Cardiac muscle cell (in vitro differentiated cells and primary cell): Measurements from ENCODE around the gene CFAP74. TPM values are rescaled to one million over a fixed set of nuclear protein-coding genes. Genes with fewer than 3 reads are reported as not detected.
A peak's percentile ranks its signal among the peaks of the same experiment; 100 is the strongest.

ENCODE experiments used
- DNase-seq, 2 donors: peaks; one replicate each; pipeline versions ENCODE4 v3.0.0 to v3.0.0-alpha.2; 2010 to 2017; ENCODE audit warnings: low read depth in 1 of 2, low spot score in 1 of 2
- H3K27ac ChIP-seq: fragments of 200-600 bp; sonication (generic); 2 replicates; pipeline ENCODE4 v1.5.1; 2016
- H3K27me3 ChIP-seq: fragments of 200-600 bp; sonication (generic); 2 replicates; pipeline ENCODE4 v1.6.0; 2016; ENCODE audit warnings: control low read depth
- H3K36me3 ChIP-seq: fragments of 200-600 bp; sonication (generic); 2 replicates; pipeline ENCODE4 v1.5.1; 2016; ENCODE audit warnings: control low read depth
- H3K4me1 ChIP-seq: fragments of 200-600 bp; sonication (generic); 2 replicates; pipeline ENCODE4 v1.8.1; 2017; ENCODE audit warnings: low read depth, mild to moderate bottlenecking, mixed run types
- H3K4me3 ChIP-seq: fragments of 200-600 bp; sonication (generic); 2 replicates; pipeline ENCODE4 v1.5.1; 2016; ENCODE audit warnings: mild to moderate bottlenecking
- H3K9me3 ChIP-seq: fragments of 200-600 bp; sonication (generic); 2 replicates; pipeline ENCODE4 v1.5.1; 2017; ENCODE audit warnings: low read depth, mild to moderate bottlenecking, control low read depth
- polyA plus RNA-seq: library from polyadenylated mRNA; unstranded; fragments of >200 nt; fragmentation: Nextera tagmentation; extraction: Ambion mirVana; gene quantifications from 2 replicates; pipeline ENCODE4 v1.2.1, GENCODE V29; 2016
- total RNA-seq: library from RNA; depleted of rRNA; stranded (reverse); fragments of >200 nt; gene quantifications from 2 replicates; pipeline ENCODE4 v1.2.3, GENCODE V29; 2016
- TF ChIP-seq, protein P1 (sequence below): IDR thresholded peaks from 2 replicates; pipeline ENCODE4 v1.5.1; 2012; ENCODE audit warnings: low read depth, mild to moderate bottlenecking, low read length

CFAP74 gene
- total and polyA plus RNA-seq, 2 experiments from 2014 or later: 0.63 to 1.7 TPM

DNA sequence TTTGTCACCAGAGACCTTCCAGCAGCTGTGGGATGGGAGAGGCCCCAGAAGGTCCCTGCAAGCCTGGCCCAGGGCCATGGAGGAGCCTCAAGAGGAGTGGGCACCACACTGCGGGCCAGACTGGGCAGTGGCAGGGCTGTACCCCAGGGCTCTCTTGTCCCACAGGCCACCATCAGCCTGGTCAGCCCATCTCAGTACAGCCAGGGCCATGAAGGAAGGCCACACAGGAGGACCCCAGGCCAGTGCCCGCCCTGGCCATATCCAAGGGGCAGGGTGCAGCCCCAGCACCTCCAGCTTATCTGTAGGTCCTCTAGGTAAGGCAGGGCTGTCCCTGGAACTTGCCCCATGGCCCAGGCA, 109.6 kb downstream of the CFAP74 start:
- Histone ChIP-seq H3K4me1 (peaks cover 22% of the 10 kb centered on the region), H3K36me3 (no peaks in the 10 kb centered on the region), H3K9me3 (no peaks in the 10 kb centered on the region), H3K4me3 (no peak overlapping the region), H3K27ac (no peak overlapping the region), H3K27me3 (no peaks in the 10 kb centered on the region)
- TF ChIP-seq, protein P1, sequence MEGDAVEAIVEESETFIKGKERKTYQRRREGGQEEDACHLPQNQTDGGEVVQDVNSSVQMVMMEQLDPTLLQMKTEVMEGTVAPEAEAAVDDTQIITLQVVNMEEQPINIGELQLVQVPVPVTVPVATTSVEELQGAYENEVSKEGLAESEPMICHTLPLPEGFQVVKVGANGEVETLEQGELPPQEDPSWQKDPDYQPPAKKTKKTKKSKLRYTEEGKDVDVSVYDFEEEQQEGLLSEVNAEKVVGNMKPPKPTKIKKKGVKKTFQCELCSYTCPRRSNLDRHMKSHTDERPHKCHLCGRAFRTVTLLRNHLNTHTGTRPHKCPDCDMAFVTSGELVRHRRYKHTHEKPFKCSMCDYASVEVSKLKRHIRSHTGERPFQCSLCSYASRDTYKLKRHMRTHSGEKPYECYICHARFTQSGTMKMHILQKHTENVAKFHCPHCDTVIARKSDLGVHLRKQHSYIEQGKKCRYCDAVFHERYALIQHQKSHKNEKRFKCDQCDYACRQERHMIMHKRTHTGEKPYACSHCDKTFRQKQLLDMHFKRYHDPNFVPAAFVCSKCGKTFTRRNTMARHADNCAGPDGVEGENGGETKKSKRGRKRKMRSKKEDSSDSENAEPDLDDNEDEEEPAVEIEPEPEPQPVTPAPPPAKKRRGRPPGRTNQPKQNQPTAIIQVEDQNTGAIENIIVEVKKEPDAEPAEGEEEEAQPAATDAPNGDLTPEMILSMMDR: no peak
- no peak for DNase-seq

DNA sequence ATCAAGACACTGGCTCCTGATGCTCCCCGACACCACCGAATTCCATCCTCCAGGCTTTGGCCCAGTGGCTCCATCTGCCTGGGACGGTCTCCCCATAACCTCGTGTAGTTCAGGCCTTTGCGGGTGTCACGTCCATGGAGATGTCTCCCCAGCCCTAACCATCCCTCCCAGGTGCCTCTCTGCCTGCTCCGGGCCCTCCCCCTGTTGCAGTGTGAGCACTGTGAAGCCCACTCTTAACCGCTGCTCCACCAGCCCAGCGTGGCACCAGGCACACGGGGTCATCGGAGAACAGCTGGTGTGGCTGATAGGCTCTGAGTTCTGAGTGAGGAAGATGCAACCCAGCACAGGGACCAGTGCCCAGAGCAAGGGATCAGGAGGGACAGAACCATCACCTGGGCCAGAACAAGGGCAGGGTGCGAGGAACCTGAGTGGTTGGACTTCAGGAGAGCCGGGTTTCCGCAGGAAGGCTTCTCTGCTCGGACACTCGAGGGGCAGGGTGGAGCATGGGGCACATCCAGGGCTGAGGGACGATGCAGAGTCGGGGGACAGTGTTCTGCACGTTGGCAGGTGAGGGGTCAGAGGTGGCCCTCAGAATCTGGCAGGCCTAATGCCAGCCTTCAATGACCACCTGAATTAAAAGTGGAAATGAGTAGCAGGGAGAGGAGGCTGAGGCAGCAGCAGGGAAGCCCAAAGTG, 110.1 kb downstream of the CFAP74 start:
- DNase-seq: no peak
- Histone ChIP-seq H3K27me3 (no peaks in the 10 kb centered on the region), H3K36me3 (no peaks in the 10 kb centered on the region), H3K27ac (no peak overlapping the region), H3K4me3 (no peak overlapping the region), H3K9me3 (no peaks in the 10 kb centered on the region), H3K4me1 (peaks cover 28% of the 10 kb centered on the region)
- TF ChIP-seq, protein P1: no peak

DNA sequence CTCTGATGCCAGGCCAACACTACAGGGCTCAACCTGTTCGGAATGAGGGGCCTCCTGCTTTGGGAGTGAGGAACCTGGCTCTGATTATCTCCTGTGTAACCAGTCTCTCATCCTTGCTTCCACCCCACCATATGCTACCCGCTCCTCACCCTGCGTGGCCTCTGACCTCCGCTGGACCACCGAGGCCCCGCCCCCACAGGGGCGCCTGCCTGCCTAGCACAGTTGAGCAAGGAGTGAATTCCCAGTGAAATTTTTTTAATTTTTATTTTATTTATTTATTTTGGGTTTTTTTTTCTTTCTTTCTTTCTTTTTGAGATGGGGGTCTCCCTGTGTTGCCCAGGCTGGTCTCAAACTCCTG, 110.8 kb downstream of the CFAP74 start:
- no peaks in the 10 kb centered on the region for H3K27me3 ChIP-seq
- TF ChIP-seq, protein P1: no peak
- H3K4me1 ChIP-seq: peaks cover 28% of the 10 kb centered on the region
- H3K4me3 ChIP-seq: no peak overlapping the region
- H3K36me3 ChIP-seq: no peaks in the 10 kb centered on the region
- H3K27ac ChIP-seq: peak overlapping the region; percentile 98
- no peaks in the 10 kb centered on the region for H3K9me3 ChIP-seq
- no peak for DNase-seq

DNA sequence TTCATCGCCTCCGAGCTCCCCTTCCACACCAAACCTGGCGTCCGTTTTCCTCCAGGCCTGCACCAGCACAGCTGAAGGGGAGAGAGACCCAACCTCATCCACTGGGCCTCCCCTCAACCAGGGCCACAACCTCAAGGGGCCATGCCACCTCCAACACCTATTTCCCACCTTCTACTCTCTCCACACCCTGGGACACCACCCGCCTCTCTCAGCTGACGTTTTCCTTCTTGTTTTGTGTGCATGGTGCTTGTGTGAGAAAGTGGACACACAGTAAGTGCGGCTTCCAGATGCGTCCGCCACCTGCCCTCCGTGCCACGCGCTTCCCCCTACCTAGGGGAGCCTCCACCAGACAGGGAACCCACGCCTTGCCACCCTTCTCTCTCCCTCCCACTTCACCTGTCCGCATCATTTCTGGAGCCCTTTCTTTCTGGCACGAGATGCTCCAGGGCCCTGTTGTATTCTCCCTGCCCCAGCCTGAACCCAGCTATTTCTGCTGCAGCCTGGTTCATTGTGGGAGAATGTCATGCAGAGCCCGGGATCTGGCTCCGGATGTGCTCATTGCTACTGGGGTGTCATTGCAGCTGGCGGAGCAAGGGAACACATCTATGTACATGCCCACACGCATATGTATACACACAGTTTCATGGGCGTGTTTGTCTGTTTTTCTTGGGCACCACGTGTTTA, 111.4 kb downstream of the CFAP74 start:
- H3K27ac ChIP-seq: peak overlapping the region; percentile 98
- peak overlapping the region; percentile 82 for H3K4me3 ChIP-seq
- no peaks in the 10 kb centered on the region for H3K36me3 ChIP-seq
- peaks cover 28% of the 10 kb centered on the region for H3K4me1 ChIP-seq
- DNase-seq: no peak
- TF ChIP-seq, protein P1: no peak
- no peaks in the 10 kb centered on the region for H3K27me3 ChIP-seq
- no peaks in the 10 kb centered on the region for H3K9me3 ChIP-seq

DNA sequence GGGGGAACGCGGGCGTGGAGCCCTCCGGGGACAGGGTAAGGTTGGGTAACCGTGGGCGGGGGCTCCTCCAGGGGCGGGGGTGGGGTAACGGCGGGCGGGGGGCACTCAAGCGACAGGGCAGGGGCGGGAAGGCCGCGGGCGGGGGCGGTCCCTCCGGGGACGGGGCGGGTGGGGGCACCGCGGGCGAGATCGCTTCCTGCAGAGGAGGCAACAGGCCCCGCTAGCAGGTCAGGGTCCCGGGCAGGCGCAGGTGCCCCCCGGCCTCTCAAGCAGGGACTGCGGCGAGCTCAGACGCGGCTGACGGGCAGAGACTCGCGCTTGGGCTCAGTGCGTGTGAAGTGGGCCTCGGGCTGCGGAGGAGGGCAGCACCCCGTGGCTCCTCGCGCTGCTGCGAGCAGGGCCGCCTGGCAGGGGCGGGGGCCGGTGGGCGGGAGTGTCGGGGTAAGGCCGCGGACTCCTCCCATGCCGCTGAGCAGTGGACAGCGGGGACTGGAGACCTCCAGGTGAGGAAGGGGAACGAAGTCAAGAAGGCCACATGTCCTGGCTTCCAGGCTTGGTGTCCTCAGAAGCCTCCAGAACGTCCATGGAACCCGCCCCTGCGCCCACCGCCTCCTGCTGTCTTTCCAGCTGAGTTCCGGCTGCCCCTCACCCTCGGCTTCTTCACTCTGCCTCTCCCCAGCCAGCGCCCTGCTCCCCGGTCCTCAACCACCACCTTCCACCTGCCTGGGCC, 112.1 kb downstream of the CFAP74 start:
- H3K9me3 ChIP-seq: no peaks in the 10 kb centered on the region
- DNase-seq: peak; percentile 63 to 83
- no peaks in the 10 kb centered on the region for H3K27me3 ChIP-seq
- H3K27ac ChIP-seq: peak overlapping the region; percentile 98
- H3K4me1 ChIP-seq: peaks cover 28% of the 10 kb centered on the region
- no peaks in the 10 kb centered on the region for H3K36me3 ChIP-seq
- H3K4me3 ChIP-seq: peak overlapping the region; percentile 82
- TF ChIP-seq, protein P1: no peak
